ENCODE results near the gene NAPB. TPM values are rescaled to one million over a fixed set of nuclear protein-coding genes. Genes with fewer than 3 reads are reported as not detected.

The NAPB gene
- total and polyA plus RNA-seq, 10 of the 15 experiments (the other 5 are each of a cell fraction or from before 2014, with no cell fraction given): 2.1 to 15.9 (median 7.2) TPM

DNA sequence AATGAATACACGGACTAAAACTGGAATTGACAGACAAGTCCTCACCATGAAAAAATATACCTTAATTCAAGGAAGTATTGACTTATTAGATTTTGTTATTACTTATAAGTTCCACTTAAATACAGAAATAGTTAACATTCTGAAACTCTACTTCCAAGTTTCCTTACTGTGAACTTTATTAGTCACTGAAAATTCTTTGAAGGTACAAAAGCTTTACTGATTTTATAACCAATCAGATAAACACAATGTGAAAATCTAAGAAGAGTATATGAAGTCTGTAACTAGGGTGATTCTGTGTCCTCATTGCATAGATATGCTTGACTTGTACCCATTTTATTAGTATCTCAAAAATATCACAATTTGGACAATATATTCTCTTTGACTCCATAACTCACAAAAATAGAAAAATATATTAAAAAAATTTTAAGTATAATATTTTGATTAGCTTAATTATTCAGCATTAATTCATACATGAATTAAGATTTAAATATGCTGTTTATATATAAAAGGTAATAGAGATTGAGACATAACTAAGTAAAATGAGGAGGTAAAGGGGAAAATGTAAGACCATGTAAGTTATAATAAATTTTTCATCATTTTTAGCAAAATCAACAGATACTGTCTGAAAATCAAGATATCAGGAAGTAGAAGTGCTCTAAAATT, 6.6 kb downstream of the NAPB start:
- ChIA-PET SMC1A (ENCODE audit: uncharacterized antibody, unreplicated experiment) (interaction anchor here (1.0 to 2.0 kb wide), 4 partner anchors 11 to 55 kb away, joined by 3 to 4 read pairs (median 3); no protein-coding TSS in a partner anchor), RAD21 (ENCODE audit: unreplicated experiment) (no interaction called here), CTCF (interaction anchor here (1.2 to 9.4 kb wide), 3 partner anchors 11 to 65 kb away, joined by 3 to 56 read pairs (median 3); partner anchors contain the start of gene NXT1), POLR2A (interaction anchor here (0.6 kb wide), 1 partner anchor 22 kb away, joined by 3 read pairs; no protein-coding TSS in a partner anchor)
- in situ Hi-C loops (cut with MboI): loop anchor here (10.0 kb wide), 1 partner anchor 60 kb away; no protein-coding TSS in a partner anchor
- H3K27ac ChIP-seq (ENCODE audit: control insufficient read depth, insufficient read depth): no peak overlapping the region
- peaks cover 15% of the 10 kb centered on the region for H3K4me1 ChIP-seq (ENCODE audit: control insufficient read depth, insufficient read depth, low read length)
- no peak overlapping the region for H2AFZ ChIP-seq (ENCODE audit: control insufficient read depth, low read depth, low read length)
- no peak overlapping the region for H3K4me3 ChIP-seq
- intact Hi-C loops (cut with micrococcal nuclease; ENCODE audit: unreplicated experiment): no loop called here
- FAIRE-seq (no peak), ATAC-seq (no peak), DNase-seq (ENCODE audit: low read depth, low spot score) (no peak)
- BruUV-seq (replicated peaks): no TSS peak
- H4K20me1 ChIP-seq (ENCODE audit: control insufficient read depth, insufficient read depth): no peaks in the 10 kb centered on the region
- peaks cover 70% of the 10 kb centered on the region for H3K79me2 ChIP-seq (ENCODE audit: control insufficient read depth, insufficient read depth, low read length)
- no peak overlapping the region for H3K4me2 ChIP-seq (ENCODE audit: control insufficient read depth, insufficient read depth)
- no peak overlapping the region for H3K9ac ChIP-seq (ENCODE audit: control insufficient read depth, insufficient read depth, low read length)
- H3K36me3 ChIP-seq (ENCODE audit: control insufficient read depth in 2 of 2, insufficient read depth in 2 of 2, low read length in 1 of 2): no peaks in the 10 kb centered on the region
- no peak for TF ChIP-seq HDAC2 (IDR thresholded peaks at IDR 0.05)
- TF ChIP-seq, protein P1, sequence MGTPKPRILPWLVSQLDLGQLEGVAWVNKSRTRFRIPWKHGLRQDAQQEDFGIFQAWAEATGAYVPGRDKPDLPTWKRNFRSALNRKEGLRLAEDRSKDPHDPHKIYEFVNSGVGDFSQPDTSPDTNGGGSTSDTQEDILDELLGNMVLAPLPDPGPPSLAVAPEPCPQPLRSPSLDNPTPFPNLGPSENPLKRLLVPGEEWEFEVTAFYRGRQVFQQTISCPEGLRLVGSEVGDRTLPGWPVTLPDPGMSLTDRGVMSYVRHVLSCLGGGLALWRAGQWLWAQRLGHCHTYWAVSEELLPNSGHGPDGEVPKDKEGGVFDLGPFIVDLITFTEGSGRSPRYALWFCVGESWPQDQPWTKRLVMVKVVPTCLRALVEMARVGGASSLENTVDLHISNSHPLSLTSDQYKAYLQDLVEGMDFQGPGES (IDR thresholded peaks at IDR 0.05): no peak
- no peak for TF ChIP-seq CHD1 (IDR thresholded peaks at IDR 0.05; ENCODE audit: low read depth, low read length)
- no peak for TF ChIP-seq SREBF2 (IDR thresholded peaks at IDR 0.05; ENCODE audit: low read length)
- no peak for TF ChIP-seq FOXM1 (IDR thresholded peaks at IDR 0.05; ENCODE audit: low read depth, low read length)
- no peak for TF ChIP-seq MTA3 (IDR thresholded peaks at IDR 0.05; ENCODE audit: borderline replicate concordance, low read length)
- no peak for TF ChIP-seq ZSCAN29 (IDR thresholded peaks at IDR 0.05)
- TF ChIP-seq IRF4 (IDR thresholded peaks at IDR 0.05; ENCODE audit: low read depth, low read length): no peak
- TF ChIP-seq, protein P2, sequence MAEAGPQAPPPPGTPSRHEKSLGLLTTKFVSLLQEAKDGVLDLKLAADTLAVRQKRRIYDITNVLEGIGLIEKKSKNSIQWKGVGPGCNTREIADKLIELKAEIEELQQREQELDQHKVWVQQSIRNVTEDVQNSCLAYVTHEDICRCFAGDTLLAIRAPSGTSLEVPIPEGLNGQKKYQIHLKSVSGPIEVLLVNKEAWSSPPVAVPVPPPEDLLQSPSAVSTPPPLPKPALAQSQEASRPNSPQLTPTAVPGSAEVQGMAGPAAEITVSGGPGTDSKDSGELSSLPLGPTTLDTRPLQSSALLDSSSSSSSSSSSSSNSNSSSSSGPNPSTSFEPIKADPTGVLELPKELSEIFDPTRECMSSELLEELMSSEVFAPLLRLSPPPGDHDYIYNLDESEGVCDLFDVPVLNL (IDR thresholded peaks at IDR 0.05; ENCODE audit: low read depth, low read length): no peak
- TF ChIP-seq GABPA (IDR thresholded peaks at IDR 0.05; ENCODE audit: low read depth): no peak
- no peak for TF ChIP-seq SPI1 (IDR thresholded peaks at IDR 0.05; ENCODE audit: borderline replicate concordance, insufficient read depth, low read depth, low read length)
- no peak for TF ChIP-seq YBX1 (IDR thresholded peaks at IDR 0.05)
- TF ChIP-seq RCOR1 (conservative IDR thresholded peaks at IDR 0.05; ENCODE audit: low read depth, low read length): no peak
- TF ChIP-seq ZNF217 (IDR thresholded peaks at IDR 0.05): no peak
- no peak for TF ChIP-seq CBX3 (IDR thresholded peaks at IDR 0.05; ENCODE audit: borderline replicate concordance, low read depth)
- no peak for TF ChIP-seq MXI1 (IDR thresholded peaks at IDR 0.05; ENCODE audit: low read depth, low read length)
- WGBS (ENCODE audit: insufficient coverage, insufficient replicate concordance, low lambda C conversion rate, missing lambda C conversion rate): 100% methylated on average over 1 of the region's 1 CpG
- H3K27me3 ChIP-seq (replicated peaks in 1 of 2; ENCODE audit: control insufficient read depth in 2 of 2, insufficient read depth in 2 of 2, low read length in 1 of 2): no peaks in the 10 kb centered on the region
- H3K9me3 ChIP-seq (replicated peaks; ENCODE audit: control insufficient read depth, insufficient read depth, low read length): no peaks in the 10 kb centered on the region

Data from GM12878 (cell line).